OCI-LY1 (cell line): ENCODE data around the gene ZFP57.

Source experiments
- CTCF ChIP-seq: fragments of 200-600 bp; sonication (generic), shearing (Covaris generic); IDR thresholded peaks from 2 replicates; pipeline ENCODE4 v1.5.1; 2017; ENCODE audit warnings: mild to moderate bottlenecking, antibody characterized with exemption, low read length, moderate library complexity, mixed read lengths
- EZH2 ChIP-seq: fragments of 200-600 bp; sonication (generic), shearing (Covaris generic); IDR thresholded peaks from 2 replicates; pipeline ENCODE4 v1.8.0; 2017; ENCODE audit warnings: borderline replicate concordance, mixed run types, mild to moderate bottlenecking, antibody characterized with exemption, low read length, moderate library complexity, mixed read lengths

- no peak for TF ChIP-seq CTCF
- TF ChIP-seq EZH2, result no peak
Measured at GRCh38 chr6:29676981-29677601, 3.9 kb downstream of the ZFP57 start.
